GM21526 (cell line): ENCODE data around the gene ADAM11.
"Not testable (repeated sequence)": the region's sequence is repeated elsewhere in the genome, so short reads cannot be mapped to it uniquely, and the experiment has no call there.

Experiments
- ATAC-seq: cut with Tn5 transposase; IDR thresholded peaks from one replicate; pipeline ENCODE4 v1.9.1; 2021; ENCODE audit warnings: moderate library complexity; ENCODE audit not compliant: unreplicated experiment, low FRiP score

Gene ADAM11

GRCh38 chr17:44794851-44795413 is 36.1 kb downstream of the ADAM11 start:
- no peak for ATAC-seq

- ATAC-seq, result no peak
Measured at GRCh38 chr17:44795421-44795820, 36.6 kb downstream of the ADAM11 start.

GRCh38 chr17:44795928-44796327 is 37.1 kb downstream of the ADAM11 start:
- no peak for ATAC-seq

- ATAC-seq, result no peak
Measured at GRCh38 chr17:44796731-44797130, 37.9 kb downstream of the ADAM11 start.

- no peak for ATAC-seq
Measured at GRCh38 chr17:44797802-44798201, 39.0 kb downstream of the ADAM11 start.

- no peak for ATAC-seq
Measured at GRCh38 chr17:44798356-44798755, 39.6 kb downstream of the ADAM11 start.

- no peak for ATAC-seq
Measured at GRCh38 chr17:44801880-44802279, 43.1 kb downstream of the ADAM11 start.

- ATAC-seq, result no peak
Measured at GRCh38 chr17:44804302-44805089, 45.7 kb downstream of the ADAM11 start.

- ATAC-seq, result no peak
Measured at GRCh38 chr17:44807093-44807816, 48.5 kb downstream of the ADAM11 start.

- ATAC-seq, result no peak
Measured at GRCh38 chr17:44807817-44808155, 49.0 kb downstream of the ADAM11 start.

- no peak for ATAC-seq
Measured at GRCh38 chr17:44808156-44808555, 49.4 kb downstream of the ADAM11 start.

- ATAC-seq, result not testable (repeated sequence)
Measured at GRCh38 chr17:44808656-44809388, 50.0 kb downstream of the ADAM11 start.

- ATAC-seq, result no peak
Measured at GRCh38 chr17:44812263-44812662, 53.5 kb downstream of the ADAM11 start.

GRCh38 chr17:44818508-44818907 is 59.7 kb downstream of the ADAM11 start:
- ATAC-seq, result not testable (repeated sequence)

- ATAC-seq, result no peak
Measured at GRCh38 chr17:44820631-44821212, 61.9 kb downstream of the ADAM11 start.

- not testable (repeated sequence) for ATAC-seq
Measured at GRCh38 chr17:44825236-44825635, 66.4 kb downstream of the ADAM11 start.

GRCh38 chr17:44826123-44826790 is 67.5 kb downstream of the ADAM11 start:
- no peak for ATAC-seq

GRCh38 chr17:44827863-44828262 is 69.1 kb downstream of the ADAM11 start:
- ATAC-seq, result no peak

- no peak for ATAC-seq
Measured at GRCh38 chr17:44828919-44829522, 70.2 kb downstream of the ADAM11 start.
